Gastroesophageal sphincter (tissue), 3 donors: ENCODE data around the gene CPOX.

ENCODE experiments used
- EP300 ChIP-seq: sonication (generic); formaldehyde crosslinking; IDR thresholded peaks from one replicate; pipeline ENCODE4 v1.6.1; 2017; ENCODE audit warnings: antibody characterized with exemption, mild to moderate bottlenecking
- POLR2A ChIP-seq, 2 donors: fragments of 450-650 bp; IDR thresholded peaks; one replicate each; pipeline ENCODE4 v1.6.1; 2017; ENCODE audit warnings: antibody characterized with exemption in 2 of 2, mild to moderate bottlenecking in 2 of 2, moderate library complexity in 1 of 2
- POLR2AphosphoS5 ChIP-seq: sonication (generic); formaldehyde crosslinking; IDR thresholded peaks from one replicate; pipeline ENCODE4 v1.6.1; 2017; ENCODE audit warnings: antibody characterized with exemption
- TF ChIP-seq, protein P1 (sequence below), 4 experiments: fragments of 200-600 bp in 2 of 4; fragments of 450-650 bp in 2 of 4; sonication (generic) in 1 of 4; IDR thresholded peaks; one replicate each; pipeline ENCODE4 v1.5.1; 2017 to 2019; ENCODE audit warnings: antibody characterized with exemption in 4 of 4, mild to moderate bottlenecking in 2 of 4, moderate library complexity in 2 of 4

DNA sequence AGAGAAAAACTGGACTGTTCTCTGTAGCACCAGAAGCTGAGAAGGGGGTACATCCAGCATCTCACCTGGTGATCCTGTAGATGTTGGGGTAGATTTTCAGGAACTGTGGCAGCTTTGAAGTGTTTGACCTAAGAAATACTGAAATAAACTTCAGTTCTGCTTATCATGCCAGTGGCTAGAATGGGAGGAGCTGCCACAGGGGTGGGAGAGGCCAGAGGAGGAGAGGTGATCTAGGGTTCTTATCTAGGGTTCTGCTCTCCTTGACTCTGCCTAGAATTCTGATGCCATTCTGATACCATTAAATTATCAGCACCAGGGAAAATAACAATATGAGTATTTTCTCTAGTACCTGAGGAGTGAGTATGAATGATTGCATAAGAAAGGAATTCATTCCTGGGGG lies 10.2 kb upstream of the CPOX start:
- TF ChIP-seq, protein P1, sequence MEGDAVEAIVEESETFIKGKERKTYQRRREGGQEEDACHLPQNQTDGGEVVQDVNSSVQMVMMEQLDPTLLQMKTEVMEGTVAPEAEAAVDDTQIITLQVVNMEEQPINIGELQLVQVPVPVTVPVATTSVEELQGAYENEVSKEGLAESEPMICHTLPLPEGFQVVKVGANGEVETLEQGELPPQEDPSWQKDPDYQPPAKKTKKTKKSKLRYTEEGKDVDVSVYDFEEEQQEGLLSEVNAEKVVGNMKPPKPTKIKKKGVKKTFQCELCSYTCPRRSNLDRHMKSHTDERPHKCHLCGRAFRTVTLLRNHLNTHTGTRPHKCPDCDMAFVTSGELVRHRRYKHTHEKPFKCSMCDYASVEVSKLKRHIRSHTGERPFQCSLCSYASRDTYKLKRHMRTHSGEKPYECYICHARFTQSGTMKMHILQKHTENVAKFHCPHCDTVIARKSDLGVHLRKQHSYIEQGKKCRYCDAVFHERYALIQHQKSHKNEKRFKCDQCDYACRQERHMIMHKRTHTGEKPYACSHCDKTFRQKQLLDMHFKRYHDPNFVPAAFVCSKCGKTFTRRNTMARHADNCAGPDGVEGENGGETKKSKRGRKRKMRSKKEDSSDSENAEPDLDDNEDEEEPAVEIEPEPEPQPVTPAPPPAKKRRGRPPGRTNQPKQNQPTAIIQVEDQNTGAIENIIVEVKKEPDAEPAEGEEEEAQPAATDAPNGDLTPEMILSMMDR (IDR thresholded peaks at IDR 0.05) = no peak
- TF ChIP-seq POLR2AphosphoS5 (no peak), POLR2A (IDR thresholded peaks at IDR 0.05) (no peak), EP300 (no peak)
